ENCODE results near the gene CDC42EP4. TPM values are rescaled to one million over a fixed set of nuclear protein-coding genes. Genes with fewer than 3 reads are reported as not detected.

CDC42EP4 gene
- total RNA-seq, 1 donor from 2014 or later = 124 TPM

- TF ChIP-seq CTCF (IDR thresholded peaks at IDR 0.05; ENCODE audit: partially characterized antibody, unreplicated experiment) = no peak
- Mint-ChIP-seq H3K4me1 (ENCODE audit: low read depth, unreplicated experiment) (peaks cover 16% of the 10 kb centered on the region), H3K4me3 (ENCODE audit: unreplicated experiment) (no peak overlapping the region), H3K9me3 (ENCODE audit: unreplicated experiment) (peaks cover 8% of the 10 kb centered on the region), H3K27ac (ENCODE audit: unreplicated experiment) (no peak overlapping the region), H3K27me3 (ENCODE audit: unreplicated experiment) (peaks cover 7% of the 10 kb centered on the region), H3K36me3 (ENCODE audit: unreplicated experiment) (no peaks in the 10 kb centered on the region)
- no peak for DNase-seq
These were observed 40.5 kb upstream of the CDC42EP4 start for GRCh38 chr17:73352261-73352660.

- Mint-ChIP-seq H3K4me3 (ENCODE audit: unreplicated experiment) (no peak overlapping the region), H3K36me3 (ENCODE audit: unreplicated experiment) (no peaks in the 10 kb centered on the region), H3K27me3 (ENCODE audit: unreplicated experiment) (peaks cover 7% of the 10 kb centered on the region), H3K9me3 (ENCODE audit: unreplicated experiment) (peaks cover 8% of the 10 kb centered on the region), H3K27ac (ENCODE audit: unreplicated experiment) (no peak overlapping the region), H3K4me1 (ENCODE audit: low read depth, unreplicated experiment) (peaks cover 13% of the 10 kb centered on the region)
- DNase-seq = no peak
- no peak for TF ChIP-seq CTCF (IDR thresholded peaks at IDR 0.05; ENCODE audit: partially characterized antibody, unreplicated experiment)
These were observed 40.0 kb upstream of the CDC42EP4 start for GRCh38 chr17:73351764-73352163.

- Mint-ChIP-seq H3K27me3 (ENCODE audit: unreplicated experiment) (peaks cover 11% of the 10 kb centered on the region), H3K27ac (ENCODE audit: unreplicated experiment) (peak overlapping the region; percentile 62), H3K9me3 (ENCODE audit: unreplicated experiment) (peaks cover 8% of the 10 kb centered on the region), H3K36me3 (ENCODE audit: unreplicated experiment) (no peaks in the 10 kb centered on the region), H3K4me3 (ENCODE audit: unreplicated experiment) (no peak overlapping the region), H3K4me1 (ENCODE audit: low read depth, unreplicated experiment) (peaks cover 13% of the 10 kb centered on the region)
- DNase-seq = no peak
- TF ChIP-seq CTCF (IDR thresholded peaks at IDR 0.05; ENCODE audit: partially characterized antibody, unreplicated experiment) = no peak
These were observed 39.1 kb upstream of the CDC42EP4 start for GRCh38 chr17:73350864-73351263.

- no peaks in the 10 kb centered on the region for H3K36me3 Mint-ChIP-seq (ENCODE audit: unreplicated experiment)
- DNase-seq = no peak
- TF ChIP-seq CTCF (IDR thresholded peaks at IDR 0.05; ENCODE audit: partially characterized antibody, unreplicated experiment) = no peak
- no peak overlapping the region for H3K4me3 Mint-ChIP-seq (ENCODE audit: unreplicated experiment)
- H3K4me1 Mint-ChIP-seq (ENCODE audit: low read depth, unreplicated experiment) = peaks cover 20% of the 10 kb centered on the region
- peaks cover 11% of the 10 kb centered on the region for H3K27me3 Mint-ChIP-seq (ENCODE audit: unreplicated experiment)
- peaks cover 5% of the 10 kb centered on the region for H3K9me3 Mint-ChIP-seq (ENCODE audit: unreplicated experiment)
- no peak overlapping the region for H3K27ac Mint-ChIP-seq (ENCODE audit: unreplicated experiment)
These were observed 37.8 kb upstream of the CDC42EP4 start for GRCh38 chr17:73349647-73350046.

- H3K4me1 Mint-ChIP-seq (ENCODE audit: low read depth, unreplicated experiment) = peaks cover 22% of the 10 kb centered on the region
- peak overlapping the region; percentile 25 for H3K27ac Mint-ChIP-seq (ENCODE audit: unreplicated experiment)
- peaks cover 9% of the 10 kb centered on the region for H3K9me3 Mint-ChIP-seq (ENCODE audit: unreplicated experiment)
- no peak for DNase-seq
- no peaks in the 10 kb centered on the region for H3K36me3 Mint-ChIP-seq (ENCODE audit: unreplicated experiment)
- peaks cover 13% of the 10 kb centered on the region for H3K27me3 Mint-ChIP-seq (ENCODE audit: unreplicated experiment)
- H3K4me3 Mint-ChIP-seq (ENCODE audit: unreplicated experiment) = no peak overlapping the region
- no peak for TF ChIP-seq CTCF (IDR thresholded peaks at IDR 0.05; ENCODE audit: partially characterized antibody, unreplicated experiment)
These were observed 37.3 kb upstream of the CDC42EP4 start for GRCh38 chr17:73349138-73349537.
